Smooth muscle cell (in vitro differentiated cells): ENCODE data around the gene ZNF521. TPM values are rescaled to one million over a fixed set of nuclear protein-coding genes. Genes with fewer than 3 reads are reported as not detected.

ENCODE experiments used
- DNase-seq: peaks from one replicate; lab custom pipeline; 2025; ENCODE audit not compliant: unreplicated experiment; lab: John Stamatoyannopoulos, UW
- H2AFZ ChIP-seq: fragments of 200-600 bp; sonication (generic); 2 replicates; pipeline ENCODE4 v1.6.0; 2016; ENCODE audit warnings: antibody characterized with exemption, low read depth, mild to moderate bottlenecking
- H3F3A ChIP-seq: fragments of 200-600 bp; sonication (generic); 2 replicates; pipeline ENCODE4 v1.6.0; 2017; ENCODE audit warnings: antibody characterized with exemption, low read depth
- H3K27ac ChIP-seq: fragments of 200-600 bp; sonication (generic); 2 replicates; pipeline ENCODE4 v1.5.1; 2016; ENCODE audit warnings: low read depth, mild to moderate bottlenecking
- H3K27me3 ChIP-seq: fragments of 200-600 bp; sonication (generic); 2 replicates; pipeline ENCODE4 v1.6.1; 2016; ENCODE audit warnings: low read depth, mild to moderate bottlenecking
- H3K36me3 ChIP-seq: fragments of 200-600 bp; sonication (generic); 2 replicates; pipeline ENCODE4 v1.5.1; 2016; ENCODE audit warnings: low read depth
- H3K4me1 ChIP-seq: fragments of 200-600 bp; sonication (generic); 2 replicates; pipeline ENCODE4 v1.5.1; 2016; ENCODE audit warnings: low read depth
- H3K4me2 ChIP-seq: fragments of 200-600 bp; sonication (generic); 2 replicates; pipeline ENCODE4 v1.6.0; 2016; ENCODE audit warnings: mild to moderate bottlenecking
- H3K4me3 ChIP-seq: fragments of 200-600 bp; sonication (generic); 2 replicates; pipeline ENCODE4 v1.5.1; 2016; ENCODE audit warnings: mild to moderate bottlenecking
- H3K79me2 ChIP-seq: fragments of 200-600 bp; sonication (generic); 2 replicates; pipeline ENCODE4 v1.6.0; 2016; ENCODE audit warnings: low read depth, mild to moderate bottlenecking
- H3K9ac ChIP-seq: fragments of 200-600 bp; sonication (generic); 2 replicates; pipeline ENCODE4 v1.6.0; 2016; ENCODE audit warnings: low read depth
- H3K9me3 ChIP-seq: fragments of 200-600 bp; sonication (generic); replicated peaks from 2 replicates; pipeline ENCODE4 v1.5.1; 2016; ENCODE audit warnings: low read depth
- H4K20me1 ChIP-seq: fragments of 200-600 bp; sonication (generic); 2 replicates; pipeline ENCODE4 v1.6.0; 2016; ENCODE audit warnings: low read depth
- CTCF ChIP-seq: fragments of 200-600 bp; sonication (generic); IDR thresholded peaks from 2 replicates; pipeline ENCODE4 v1.5.1; 2017; ENCODE audit warnings: borderline replicate concordance, mild to moderate bottlenecking, antibody characterized with exemption; ENCODE audit not compliant: insufficient read depth, poor library complexity, severe bottlenecking
- WGBS: methylation state at CpG from one replicate; pipeline ENCODE4 v1.1.7; 2016; ENCODE audit warnings: low lambda C conversion rate; 5-methylcytosine and 5-hydroxymethylcytosine counted together
- polyA plus RNA-seq: library from polyadenylated mRNA; unstranded; fragments of >200 nt; fragmentation: Nextera tagmentation; extraction: Ambion mirVana; gene quantifications from 2 replicates; pipeline ENCODE4 v1.2.1, GENCODE V29; 2016
- total RNA-seq: library from RNA; depleted of rRNA; stranded (reverse); fragments of >200 nt; gene quantifications from 2 replicates; pipeline ENCODE4 v1.2.3, GENCODE V29; 2014

ZNF521 gene
- total and polyA plus RNA-seq, 2 experiments from 2014 or later = 19.9 to 36.4 TPM

- Histone ChIP-seq H3K36me3 (no peaks in the 10 kb centered on the region), H4K20me1 (peaks cover 52% of the 10 kb centered on the region), H3K4me2 (peak overlapping the region; percentile 97), H3K27ac (peak overlapping the region; percentile 93), H2AFZ (peak overlapping the region; percentile 31), H3K27me3 (peaks cover 26% of the 10 kb centered on the region), H3F3A (peaks cover 9% of the 10 kb centered on the region), H3K79me2 (peaks cover 56% of the 10 kb centered on the region), H3K9ac (peak overlapping the region; percentile 37), H3K4me1 (peaks cover 39% of the 10 kb centered on the region), H3K9me3 (no peaks in the 10 kb centered on the region), H3K4me3 (peak overlapping the region; percentile 92)
- WGBS = 32% methylated on average over 17 of the region's 17 CpGs
- DNase-seq = no peak
- no peak for TF ChIP-seq CTCF
Measured at GRCh38 chr18:25348386-25349130, 3.4 kb downstream of the ZNF521 start.

GRCh38 chr18:25346561-25346960, 5.4 kb downstream of the ZNF521 start:
- WGBS = 88% methylated on average over 1 of the region's 1 CpG
- Histone ChIP-seq H4K20me1 (peaks cover 68% of the 10 kb centered on the region), H3F3A (peaks cover 5% of the 10 kb centered on the region), H3K9ac (no peak overlapping the region), H3K9me3 (no peaks in the 10 kb centered on the region), H3K4me2 (no peak overlapping the region), H3K4me3 (no peak overlapping the region), H3K4me1 (peaks cover 33% of the 10 kb centered on the region), H3K79me2 (peaks cover 73% of the 10 kb centered on the region), H2AFZ (no peak overlapping the region), H3K27me3 (peaks cover 19% of the 10 kb centered on the region), H3K36me3 (no peaks in the 10 kb centered on the region), H3K27ac (no peak overlapping the region)
- no peak for DNase-seq
- TF ChIP-seq CTCF = no peak

GRCh38 chr18:25345081-25345866, 6.7 kb downstream of the ZNF521 start:
- H4K20me1 ChIP-seq = peaks cover 80% of the 10 kb centered on the region
- peaks cover 19% of the 10 kb centered on the region for H3K27me3 ChIP-seq
- no peak overlapping the region for H3K9ac ChIP-seq
- no peaks in the 10 kb centered on the region for H3F3A ChIP-seq
- no peak overlapping the region for H3K4me3 ChIP-seq
- DNase-seq = no peak
- H3K79me2 ChIP-seq = peaks cover 84% of the 10 kb centered on the region
- peaks cover 33% of the 10 kb centered on the region for H3K4me1 ChIP-seq
- H3K4me2 ChIP-seq = no peak overlapping the region
- no peaks in the 10 kb centered on the region for H3K9me3 ChIP-seq
- no peak overlapping the region for H3K27ac ChIP-seq
- TF ChIP-seq CTCF = no peak
- no peaks in the 10 kb centered on the region for H3K36me3 ChIP-seq
- WGBS = 76% methylated on average over 8 of the region's 8 CpGs
- no peak overlapping the region for H2AFZ ChIP-seq
